Spleen (tissue), 11 donors: ENCODE measurements around the gene MAMSTR. TPM values are rescaled to one million over a fixed set of nuclear protein-coding genes. Genes with fewer than 3 reads are reported as not detected.
"Not testable (repeated sequence)": the region's sequence is repeated elsewhere in the genome, so short reads cannot be mapped to it uniquely, and the experiment has no call there.

Experiments used
- DNase-seq: peaks from one replicate; pipeline ENCODE4 v3.0.0-alpha.2; 2020
- H3K27ac ChIP-seq, 8 donors: fragments of 200-600 bp; sonication (generic) in 7 of 8; 1 replicate in 4 of 8; 2 replicates in 4 of 8; pipeline versions ENCODE4 v1.5.0 to v1.8.0; 2016 to 2021; ENCODE audit warnings: inconsistent platforms in 4 of 8, mild to moderate bottlenecking in 4 of 8, moderate library complexity in 1 of 8
- H3K27me3 ChIP-seq, 7 donors: fragments of 200-600 bp; sonication (generic) in 6 of 7; replicated peaks in 1 of 7; 1 replicate in 4 of 7; 2 replicates in 3 of 7; pipeline versions ENCODE4 v1.5.0 to v1.8.0; 2016 to 2021; ENCODE audit warnings: inconsistent platforms in 3 of 7, mild to moderate bottlenecking in 1 of 7
- H3K36me3 ChIP-seq, 6 donors: fragments of 200-600 bp; sonication (generic) in 5 of 6; 1 replicate in 4 of 6; 2 replicates in 2 of 6; pipeline versions ENCODE4 v1.5.0 to v1.8.0; 2016 to 2021; ENCODE audit warnings: inconsistent platforms in 2 of 6
- H3K4me1 ChIP-seq, 6 donors: fragments of 200-600 bp; sonication (generic) in 5 of 6; 1 replicate in 3 of 6; 2 replicates in 3 of 6; pipeline versions ENCODE4 v1.5.0 to v1.8.0; 2016 to 2021; ENCODE audit warnings: inconsistent platforms in 3 of 6
- H3K4me3 ChIP-seq, 8 donors: fragments of 200-600 bp; sonication (generic) in 7 of 8; 1 replicate in 4 of 8; 2 replicates in 4 of 8; pipeline versions ENCODE4 v1.5.0 to v1.8.0; 2016 to 2021; ENCODE audit warnings: inconsistent platforms in 4 of 8, mild to moderate bottlenecking in 4 of 8, moderate library complexity in 2 of 8
- H3K9me3 ChIP-seq, 8 donors: fragments of 200-600 bp; sonication (generic) in 7 of 8; 1 replicate in 4 of 8; 2 replicates in 4 of 8; pipeline versions ENCODE4 v1.5.0 to v1.8.0; 2016 to 2021; ENCODE audit warnings: inconsistent platforms in 4 of 8
- CTCF ChIP-seq, 11 experiments: fragments of 200-600 bp in 7 of 11; fragments of 450-650 bp in 4 of 11; sonication (generic) in 4 of 11; IDR thresholded peaks in 8 of 11; conservative IDR thresholded peaks in 3 of 11; 1 replicate in 7 of 11; 2 replicates in 4 of 11; pipeline versions ENCODE4 v1.4.0 to v1.8.0; 2016 to 2021; ENCODE audit warnings: antibody characterized with exemption in 11 of 11, inconsistent platforms in 4 of 11, mild to moderate bottlenecking in 1 of 11
- POLR2A ChIP-seq, 3 donors: fragments of 450-650 bp; IDR thresholded peaks; one replicate each; pipeline ENCODE4 v1.5.1; 2017; ENCODE audit warnings: antibody characterized with exemption in 3 of 3, mild to moderate bottlenecking in 1 of 3
- POLR2AphosphoS5 ChIP-seq, 3 donors: sonication (generic); formaldehyde crosslinking; IDR thresholded peaks; one replicate each; pipeline ENCODE4 v1.5.1; 2017; ENCODE audit warnings: antibody characterized with exemption in 3 of 3
- WGBS, 5 donors: extraction: QIAGEN DNeasy Blood & Tissue Kit in 3 of 5; methylation state at CpG; one replicate each; pipeline versions ENCODE4 v1.1.5 to v1.1.7; 2013 to 2018; 5-methylcytosine and 5-hydroxymethylcytosine counted together
- intact Hi-C: fragments of 100-400 bp; cut with DNase I; formaldehyde crosslinking; loops from one replicate; pipeline ENCODE4 v1.15.0; 2023; ENCODE audit warnings: low total_unique reads
- polyA plus RNA-seq, 3 donors: library from polyadenylated mRNA; stranded (reverse); fragments of 200-250 nt; gene quantifications; one replicate each; pipeline ENCODE4 v1.2.1, GENCODE V29; 2013
- total RNA-seq, 7 donors: library from RNA; depleted of rRNA in 3 of 7; stranded (reverse); fragments of >200 nt in 3 of 7; fragmentation: NEBNext Ultra II Directional in 4 of 7; extraction: Animal tissue kit (Norgen Biotek cat#: 25700) in 4 of 7; gene quantifications; one replicate each; pipeline versions ENCODE4 v1.1.0 to v1.2.1, GENCODE V29; 2016 to 2021
- donor health status: healthy with polysubstance abuse.
- donor health status: DM: no; HTN: no; CAD: no; lungs with moderate emphysema.
- donor health status: DM: no; HTN: no; CAD: no.
- donor health status: Bipolar disorder and iron deficiency.
- donor health status: healthy.
- donor health status: DM: no; HTN: no; CAD: no.
- donor health status: DM: yes; HTN: yes; CAD: no.

The MAMSTR gene
- total and polyA plus RNA-seq, 10 donors = 0.93 to 10.7 (median 3.9) TPM

GRCh38 chr19:48720613-48721296, 1.2 kb upstream of the MAMSTR start:
- peaks cover 16 to 83% (median 55%) of the 10 kb centered on the region in 6 donors for H3K4me1 ChIP-seq
- H3K27me3 ChIP-seq = no peaks in the 10 kb centered on the region
- H3K27ac ChIP-seq = peak overlapping the region; percentile 83 to 92 (median 86)
- H3K9me3 ChIP-seq = peaks cover 0 to 13% (median 0%) of the 10 kb centered on the region in 8 donors
- TF ChIP-seq POLR2AphosphoS5 (IDR thresholded peaks at IDR 0.05) = peak; percentile 83 to 88 (median 83)
- no peak for TF ChIP-seq POLR2A (IDR thresholded peaks at IDR 0.05)
- TF ChIP-seq CTCF (IDR thresholded peaks at IDR 0.05 in 8 of 11, conservative IDR thresholded peaks at IDR 0.05 in 3 of 11) = no peak
- peak overlapping the region; percentile 33 to 75 (median 44) for H3K4me3 ChIP-seq
- intact Hi-C loops = no loop called here
- WGBS, 5 donors = 6 to 20% (median 12%) methylated on average over 37 to 42 of the region's 42 CpGs
- peak; percentile 96 for DNase-seq
- peaks cover 0 to 38% (median 0%) of the 10 kb centered on the region in 6 donors for H3K36me3 ChIP-seq

- Histone ChIP-seq H3K4me1 (peaks cover 11 to 83% (median 54%) of the 10 kb centered on the region in 6 donors), H3K36me3 (peaks cover 0 to 38% (median 0%) of the 10 kb centered on the region in 6 donors), H3K4me3 (peak overlapping the region in 6 of 8 donors; percentile 33 to 75 (median 44)), H3K27ac (peak overlapping the region; percentile 83 to 92 (median 86)), H3K9me3 (peaks cover 0 to 8% (median 0%) of the 10 kb centered on the region in 8 donors), H3K27me3 (no peaks in the 10 kb centered on the region)
- intact Hi-C loops = no loop called here
- TF ChIP-seq CTCF (IDR thresholded peaks at IDR 0.05 in 8 of 11, conservative IDR thresholded peaks at IDR 0.05 in 3 of 11) = no peak
- TF ChIP-seq POLR2AphosphoS5 (IDR thresholded peaks at IDR 0.05) = no peak
- TF ChIP-seq POLR2A (IDR thresholded peaks at IDR 0.05) = no peak
- no peak for DNase-seq
- WGBS, 5 donors = 27 to 41% (median 34%) methylated on average over 11 to 12 of the region's 12 CpGs
These were observed 707 bp upstream of the MAMSTR start for GRCh38 chr19:48720251-48720612.

- H3K9me3 ChIP-seq = no peaks in the 10 kb centered on the region
- intact Hi-C loops = no loop called here
- peak overlapping the region; percentile 49 to 92 (median 86) for H3K27ac ChIP-seq
- peaks cover 0 to 28% (median 0%) of the 10 kb centered on the region in 6 donors for H3K36me3 ChIP-seq
- no peak for TF ChIP-seq POLR2A (IDR thresholded peaks at IDR 0.05)
- peak; percentile 60 to 70 (median 68) for TF ChIP-seq POLR2AphosphoS5 (IDR thresholded peaks at IDR 0.05)
- peak overlapping the region in 5 of 8 donors; percentile 14 to 75 (median 18) for H3K4me3 ChIP-seq
- no peak for DNase-seq
- peaks cover 8 to 79% (median 52%) of the 10 kb centered on the region in 6 donors for H3K4me1 ChIP-seq
- no peaks in the 10 kb centered on the region for H3K27me3 ChIP-seq
- WGBS, 5 donors = 61 to 74% (median 66%) methylated on average over 15 of the region's 15 CpGs
These were observed 754 bp downstream of the MAMSTR start for GRCh38 chr19:48718711-48719231.

GRCh38 chr19:48718106-48718505, 1.4 kb downstream of the MAMSTR start:
- peaks cover 13 to 84% (median 58%) of the 10 kb centered on the region in 6 donors for H3K4me1 ChIP-seq
- 87 to 90% (median 88%) methylated on average over 12 to 13 of the region's 13 CpGs for WGBS, 5 donors
- H3K9me3 ChIP-seq, H3K4me3 ChIP-seq, H3K27me3 ChIP-seq, intact Hi-C loops, DNase-seq: not testable (repeated sequence)
- H3K27ac ChIP-seq = peak overlapping the region in 5 of 8 donors; percentile 85 to 92 (median 88)
- peaks cover 0 to 21% (median 0%) of the 10 kb centered on the region in 6 donors for H3K36me3 ChIP-seq
